HuH-7 (cell line): ENCODE data around the gene SRSF6.
"Not testable (repeated sequence)": the region's sequence is repeated elsewhere in the genome, so short reads cannot be mapped to it uniquely, and the experiment has no call there.

Experiments used
- DNase-seq: peaks from one replicate; pipeline ENCODE4 v3.0.0; 2011; ENCODE audit warnings: low spot score

The SRSF6 gene

DNA sequence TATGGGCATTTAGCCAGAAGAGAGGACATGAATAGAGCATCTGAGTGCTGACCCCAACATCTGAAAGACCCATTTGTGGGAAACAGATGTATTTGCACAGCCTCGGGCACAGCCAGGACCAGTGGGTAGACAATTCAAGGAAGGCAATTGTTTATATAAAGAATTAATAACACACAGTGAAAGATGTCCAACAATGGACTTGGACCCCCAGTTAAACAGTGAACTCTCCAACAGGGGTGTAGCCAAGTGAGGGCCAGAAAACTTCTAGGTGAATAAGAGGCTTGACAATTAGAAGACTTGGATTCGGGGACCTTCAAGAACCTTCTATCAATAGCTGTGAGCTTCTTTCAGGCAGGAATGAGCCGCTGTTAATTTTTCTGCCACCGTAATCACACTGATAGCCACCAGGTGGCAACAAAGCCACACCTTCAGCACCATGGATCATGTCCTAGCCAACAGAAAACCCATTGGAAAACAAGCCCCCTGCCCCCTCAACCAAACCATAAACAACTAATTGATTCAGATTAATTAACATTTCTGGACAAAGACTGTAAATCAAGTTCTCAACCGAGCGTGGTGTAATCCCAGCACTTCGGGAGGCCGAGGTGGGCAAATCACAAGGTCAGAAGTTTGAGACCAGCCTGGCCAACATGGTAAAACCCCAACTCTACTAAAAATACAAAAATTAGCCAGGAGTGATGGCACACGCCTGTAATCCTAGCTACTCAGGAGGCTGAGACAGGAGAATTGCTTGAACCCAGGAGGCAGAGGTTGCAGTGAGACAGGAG lies 8.8 kb upstream of the SRSF6 start:
- peak; percentile 61 for DNase-seq

DNA sequence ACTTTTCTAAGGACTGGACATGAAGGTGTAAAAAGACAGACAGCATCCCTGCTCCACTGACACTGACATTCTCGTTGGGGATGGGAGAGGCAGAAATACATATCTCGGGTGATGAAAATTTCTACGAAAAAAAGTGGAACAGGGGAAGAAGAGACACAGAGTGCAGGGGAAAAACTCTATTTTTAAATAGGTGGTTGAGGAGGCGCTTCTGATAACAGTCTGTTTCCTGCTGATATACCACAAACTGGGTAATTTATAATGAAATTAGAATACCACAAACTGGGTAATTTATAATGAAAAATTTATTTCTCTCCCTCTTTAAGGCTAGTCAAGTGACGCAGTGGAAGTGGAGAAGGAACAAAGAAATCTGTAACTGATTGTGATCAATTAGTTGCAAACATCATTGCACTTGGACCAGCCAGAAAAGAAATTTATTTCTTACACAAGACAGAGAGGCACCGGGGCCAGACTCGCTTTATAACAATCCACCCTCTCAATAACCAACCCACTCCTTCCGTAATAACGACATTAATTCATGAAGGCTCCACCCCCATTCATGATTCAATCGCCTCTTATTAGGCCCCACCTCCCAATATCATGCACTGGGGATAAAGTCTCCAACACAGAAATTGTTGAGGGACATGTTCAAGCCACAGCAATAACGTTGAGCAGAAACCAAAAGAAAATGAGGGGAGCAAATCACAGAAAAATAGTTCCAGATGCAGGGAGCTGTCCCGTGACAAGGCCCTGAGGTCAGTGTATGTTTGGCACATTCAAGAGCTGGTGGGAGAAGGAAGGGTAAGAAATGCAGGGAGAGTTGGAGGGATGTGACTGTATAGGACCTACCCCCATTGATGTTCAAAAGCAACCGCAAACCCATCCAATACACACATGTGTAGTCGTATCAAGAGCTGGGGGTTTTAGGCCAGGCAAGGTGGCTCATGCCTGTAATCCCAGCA lies 6.6 kb upstream of the SRSF6 start:
- no peak for DNase-seq

- no peak for DNase-seq
These were observed 5.1 kb upstream of the SRSF6 start for GRCh38 chr20:43452404-43453126.

- DNase-seq: not testable (repeated sequence)
These were observed 1.4 kb upstream of the SRSF6 start for GRCh38 chr20:43456252-43456651.

DNA sequence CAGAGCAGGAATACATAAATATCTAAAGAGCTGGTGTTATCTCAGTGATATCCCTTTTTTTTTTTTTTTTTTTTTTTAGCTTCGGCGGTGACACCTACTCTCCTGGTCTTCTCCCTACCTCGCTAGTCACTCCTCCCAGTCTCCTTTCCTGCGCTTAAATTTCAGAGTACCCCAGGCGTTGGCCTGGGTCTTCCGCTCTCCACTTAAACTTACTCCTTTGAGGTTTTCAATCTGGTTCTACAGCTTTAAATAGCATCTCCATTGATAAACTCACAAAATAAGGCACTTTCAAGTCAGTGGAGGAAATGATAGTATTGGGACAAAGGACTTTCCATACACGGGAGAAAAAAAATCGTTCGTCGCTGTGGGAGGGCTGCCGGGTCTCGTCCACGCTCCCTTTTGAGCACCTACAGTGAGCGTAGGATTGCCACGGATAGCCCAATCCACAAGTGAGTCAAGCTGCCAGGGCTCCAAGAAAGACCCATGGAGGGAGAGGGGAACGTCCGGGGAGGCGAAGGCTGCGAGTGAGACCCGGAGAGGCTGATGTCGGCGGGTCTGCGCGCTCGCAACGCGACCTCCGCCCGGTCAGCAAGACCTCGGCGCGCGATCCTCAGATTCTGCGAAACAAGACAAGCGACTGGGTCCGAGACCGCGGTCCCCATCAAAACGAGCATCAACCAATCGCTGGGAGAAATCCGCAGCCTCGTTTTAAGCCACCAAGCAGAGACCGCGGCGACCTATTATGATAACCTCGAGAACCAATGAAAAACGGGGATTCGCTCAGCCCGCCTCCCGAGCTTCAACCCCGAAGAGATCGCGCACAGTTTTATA lies 672 bp upstream of the SRSF6 start:
- peak; percentile 93 for DNase-seq

DNA sequence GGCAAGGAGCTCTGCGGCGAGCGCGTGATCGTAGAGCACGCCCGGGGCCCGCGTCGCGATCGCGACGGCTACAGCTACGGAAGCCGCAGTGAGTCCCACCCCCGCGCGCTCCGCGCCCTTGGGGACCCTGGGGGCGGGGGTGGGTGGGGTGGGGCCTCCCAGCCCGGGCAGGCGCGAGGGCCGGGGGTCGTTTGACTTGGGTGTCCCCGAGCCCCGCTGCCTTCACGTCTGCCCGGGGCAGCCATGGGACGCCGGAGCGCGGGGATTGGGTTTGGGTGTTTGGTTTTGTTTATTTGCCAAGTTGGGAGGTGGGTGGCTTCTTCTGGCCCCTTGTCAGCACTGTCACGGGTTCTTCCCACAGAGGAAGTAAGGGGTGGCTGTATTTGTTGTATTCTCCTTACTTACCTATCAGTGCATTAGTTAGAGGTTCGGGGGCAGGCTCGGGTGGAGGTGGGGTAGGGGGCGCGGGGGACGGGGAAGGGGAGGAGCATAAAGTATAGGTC lies 777 bp downstream of the SRSF6 start:
- no peak for DNase-seq

DNA sequence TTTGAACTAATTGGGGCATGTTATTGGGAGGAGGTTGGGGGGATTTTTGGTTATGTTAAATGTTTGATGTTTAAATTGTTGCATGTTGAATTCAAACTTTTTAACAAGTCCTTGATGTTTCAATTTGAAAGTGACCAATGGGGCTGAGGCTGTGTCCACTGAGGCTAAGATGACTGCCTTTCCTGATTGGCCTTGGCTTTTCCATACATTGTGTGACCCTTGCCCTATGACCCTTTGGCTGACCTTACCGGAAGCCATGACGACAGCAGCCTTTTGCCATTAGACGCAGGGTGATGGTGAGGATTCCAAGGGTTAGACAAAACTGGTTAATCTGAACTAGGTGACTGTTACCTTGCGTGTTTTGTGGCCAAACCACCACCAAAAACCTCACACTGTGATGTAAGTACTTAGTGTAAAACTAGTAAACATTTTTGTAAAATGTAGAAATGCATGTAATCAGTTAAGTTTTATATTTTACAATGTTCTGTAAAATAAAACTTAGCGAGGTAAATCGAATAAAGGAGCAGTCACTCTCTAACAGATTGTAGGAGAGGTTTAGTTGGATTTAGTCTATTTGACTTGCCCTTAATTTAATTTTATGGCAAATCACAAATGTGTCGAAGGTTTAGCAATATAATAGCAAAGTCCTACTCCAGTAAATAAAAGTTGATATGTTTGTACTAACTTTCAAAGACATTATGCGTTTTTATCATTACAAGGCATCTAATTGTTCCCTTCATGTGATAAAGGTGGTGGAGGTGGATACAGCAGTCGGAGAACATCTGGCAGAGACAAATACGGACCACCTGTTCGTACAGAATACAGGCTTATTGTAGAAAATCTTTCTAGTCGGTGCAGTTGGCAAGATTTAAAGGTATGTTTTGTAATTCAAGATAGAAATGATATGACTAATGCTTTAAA lies 1.6 kb downstream of the SRSF6 start:
- DNase-seq: no peak

DNA sequence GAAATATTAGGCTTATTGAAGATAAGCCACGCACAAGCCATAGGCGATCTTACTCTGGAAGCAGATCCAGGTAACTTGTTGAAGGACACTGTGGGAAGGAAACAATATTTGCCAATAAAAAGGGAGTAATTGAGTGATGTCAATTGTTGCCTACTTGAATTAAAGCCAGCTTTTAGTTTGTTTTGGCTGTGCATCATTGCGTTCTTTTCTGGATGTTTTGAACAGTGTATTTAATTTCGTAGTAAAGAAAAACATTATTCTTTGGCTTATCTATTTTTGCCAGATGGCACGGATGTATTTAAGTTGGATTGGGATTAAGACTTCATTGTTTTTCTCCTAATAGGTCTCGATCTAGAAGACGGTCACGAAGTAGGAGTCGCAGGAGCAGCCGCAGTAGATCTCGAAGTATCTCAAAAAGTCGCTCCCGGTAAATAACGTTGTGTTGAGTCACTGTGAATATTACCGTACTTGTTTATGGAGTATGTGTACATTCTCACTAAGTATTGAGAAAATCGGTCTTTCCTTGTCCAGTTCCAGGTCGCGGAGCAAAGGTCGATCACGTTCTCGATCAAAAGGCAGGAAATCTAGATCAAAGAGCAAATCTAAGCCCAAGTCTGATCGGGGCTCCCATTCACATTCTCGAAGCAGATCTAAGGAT lies 2.6 kb downstream of the SRSF6 start:
- no peak for DNase-seq

- DNase-seq: no peak
These were observed 3.1 kb downstream of the SRSF6 start for GRCh38 chr20:43460830-43461200.

- no peak for DNase-seq
These were observed 4.4 kb downstream of the SRSF6 start for GRCh38 chr20:43461894-43462659.

DNA sequence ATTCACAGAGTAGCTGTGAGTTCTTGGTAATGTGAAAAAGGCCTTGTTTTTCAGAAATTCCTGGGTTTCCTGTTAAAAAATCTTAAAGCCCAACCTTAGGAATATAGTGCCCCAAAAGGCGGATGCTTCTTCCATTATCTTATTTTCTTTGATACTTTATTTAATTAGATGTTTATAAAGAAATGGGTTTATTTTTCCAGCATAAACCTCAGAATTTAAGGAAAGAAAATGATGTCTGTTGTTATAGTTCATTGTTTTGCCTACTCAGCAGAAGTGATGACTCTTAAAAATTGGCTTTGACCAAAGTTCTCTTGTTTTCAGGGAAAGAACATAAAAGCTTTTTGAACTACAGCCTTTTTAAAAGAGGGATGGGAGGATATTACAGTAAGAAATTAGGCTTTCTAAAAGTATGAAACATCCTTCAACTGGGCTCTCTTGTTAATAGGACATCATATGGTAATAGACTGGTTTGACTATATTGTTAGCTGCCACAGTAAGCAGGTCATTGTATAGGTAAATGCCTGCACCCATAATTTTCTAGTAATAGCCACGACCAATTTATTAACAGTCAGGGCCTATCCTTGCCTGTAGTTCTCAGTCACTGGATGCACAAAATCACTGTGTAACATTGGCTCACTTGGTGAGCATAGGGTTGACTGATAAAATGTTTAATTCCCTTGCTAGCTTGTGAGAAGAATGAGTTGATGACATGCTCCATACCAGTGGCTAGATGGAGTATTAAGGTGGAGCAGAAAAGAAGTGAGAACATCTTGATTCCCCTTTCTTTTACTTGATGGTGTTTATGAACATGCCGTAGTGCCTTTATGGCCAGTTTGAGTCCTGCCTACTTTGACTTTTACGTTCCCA lies 5.2 kb downstream of the SRSF6 start:
- DNase-seq: no peak

GRCh38 chr20:43463527-43464218 lies 6.0 kb downstream of the SRSF6 start:
- DNase-seq: no peak

- DNase-seq: no peak
These were observed 6.6 kb downstream of the SRSF6 start for GRCh38 chr20:43464219-43464790.

- no peak for DNase-seq
These were observed 7.9 kb downstream of the SRSF6 start for GRCh38 chr20:43465625-43465943.

DNA sequence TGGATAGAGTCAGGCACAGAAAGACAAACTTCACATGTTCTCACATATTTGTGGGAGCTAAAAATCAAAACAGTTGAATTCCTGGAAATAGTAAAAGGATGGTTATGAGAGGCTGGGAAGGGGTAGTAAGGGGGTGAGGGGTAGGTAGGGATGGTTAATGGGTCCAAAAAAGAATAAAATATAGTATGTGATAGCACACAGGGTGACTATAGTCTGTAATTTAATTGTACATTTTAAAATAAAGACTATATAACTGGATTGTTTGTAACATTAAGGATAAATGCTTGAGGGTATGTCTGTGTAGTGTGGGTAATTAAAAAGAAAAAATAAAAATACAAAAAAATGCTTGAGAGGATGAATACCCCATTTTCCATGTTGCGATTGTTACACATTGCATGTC lies 9.9 kb downstream of the SRSF6 start:
- DNase-seq: no peak

- no peak for DNase-seq
These were observed 15.1 kb downstream of the SRSF6 start for GRCh38 chr20:43472671-43473380.

GRCh38 chr20:43473381-43473704 lies 15.6 kb downstream of the SRSF6 start:
- no peak for DNase-seq
